GM12874 (cell line): ENCODE data around the gene CSMD2.

Experiments used
- CTCF ChIP-seq: IDR thresholded peaks from 2 replicates; pipeline ENCODE4 v1.5.1; 2011; ENCODE audit warnings: low read depth, mild to moderate bottlenecking, control low read depth, low read length, moderate library complexity; ENCODE audit not compliant: insufficient read depth

The CSMD2 gene

GRCh38 chr1:33931111-33931475 lies 233.9 kb downstream of the CSMD2 start:
- TF ChIP-seq CTCF, result no peak

GRCh38 chr1:33930346-33931110 lies 234.5 kb downstream of the CSMD2 start:
- no peak for TF ChIP-seq CTCF

- no peak for TF ChIP-seq CTCF
Observed at GRCh38 chr1:33928251-33928650, 236.8 kb downstream of the CSMD2 start.

- TF ChIP-seq CTCF, result no peak
Observed at GRCh38 chr1:33927721-33928120, 237.3 kb downstream of the CSMD2 start.

GRCh38 chr1:33925586-33925985 lies 239.4 kb downstream of the CSMD2 start:
- no peak for TF ChIP-seq CTCF

GRCh38 chr1:33921281-33921680 lies 243.7 kb downstream of the CSMD2 start:
- TF ChIP-seq CTCF, result no peak

- TF ChIP-seq CTCF, result no peak
Observed at GRCh38 chr1:33918368-33918767, 246.7 kb downstream of the CSMD2 start.

GRCh38 chr1:33916786-33917185 lies 248.2 kb downstream of the CSMD2 start:
- TF ChIP-seq CTCF, result no peak
